ENCODE measurements around the gene HMCN2.

- no peak for TF ChIP-seq CTCF (IDR thresholded peaks at IDR 0.05)
- no peak for TF ChIP-seq EZH2 (IDR thresholded peaks at IDR 0.05; ENCODE audit: borderline replicate concordance, insufficient read depth, low read depth, low read length, poor library complexity, severe bottlenecking)
Observed at GRCh38 chr9:130341839-130342713, 76.5 kb downstream of the HMCN2 start.
